GM23338 (cell line): ENCODE data around the gene GM2A. TPM values are rescaled to one million over a fixed set of nuclear protein-coding genes. Genes with fewer than 3 reads are reported as not detected.

ENCODE experiments used
- ATAC-seq: fragments of 200-7000 bp; cut with Tn5 transposase; 3 replicates; pipeline ENCODE4 v1.9.1; 2020
- DNase-seq: peaks from one replicate; pipeline ENCODE4 v3.0.0-alpha.2; 2015; ENCODE audit warnings: low spot score
- H2AFZ ChIP-seq: fragments of 200-600 bp; sonication (generic); 2 replicates; pipeline ENCODE4 v1.8.0; 2016; ENCODE audit warnings: antibody characterized with exemption, mild to moderate bottlenecking, moderate library complexity
- H3F3A ChIP-seq: fragments of 200-600 bp; sonication (generic); replicated peaks from 2 replicates; pipeline ENCODE4 v1.8.0; 2017; ENCODE audit warnings: antibody characterized with exemption, mixed run types, low read depth
- H3K27ac ChIP-seq: fragments of 200-600 bp; sonication (generic); 2 replicates; pipeline ENCODE4 v1.6.1; 2016; ENCODE audit warnings: low read depth
- H3K27me3 ChIP-seq: fragments of 200-600 bp; sonication (generic); 2 replicates; pipeline ENCODE4 v1.8.0; 2016; ENCODE audit warnings: mild to moderate bottlenecking, mixed run types, moderate library complexity; ENCODE audit not compliant: insufficient read depth
- H3K36me3 ChIP-seq: fragments of 200-600 bp; sonication (generic); 2 replicates; pipeline ENCODE4 v1.8.0; 2016; ENCODE audit warnings: mild to moderate bottlenecking; ENCODE audit not compliant: insufficient read depth
- H3K4me1 ChIP-seq: fragments of 200-600 bp; sonication (generic); 2 replicates; pipeline ENCODE4 v1.8.0; 2016; ENCODE audit warnings: mild to moderate bottlenecking, moderate library complexity; ENCODE audit not compliant: insufficient read depth
- H3K4me2 ChIP-seq: fragments of 200-600 bp; sonication (generic); 2 replicates; pipeline ENCODE4 v1.7.1; 2017; ENCODE audit warnings: mixed run types
- H3K4me3 ChIP-seq: fragments of 200-600 bp; sonication (generic); 2 replicates; pipeline ENCODE4 v1.6.1; 2016; ENCODE audit warnings: mixed run types
- H3K79me2 ChIP-seq: fragments of 200-600 bp; sonication (generic); replicated peaks from 2 replicates; pipeline ENCODE4 v1.8.0; 2017; ENCODE audit warnings: mild to moderate bottlenecking; ENCODE audit not compliant: insufficient read depth
- H3K9me2 ChIP-seq: fragments of 200-600 bp; sonication (generic); 2 replicates; pipeline ENCODE4 v1.8.0; 2017; ENCODE audit not compliant: insufficient read depth
- H4K20me1 ChIP-seq: fragments of 200-600 bp; sonication (generic); replicated peaks from 2 replicates; pipeline ENCODE4 v1.8.0; 2017; ENCODE audit warnings: mild to moderate bottlenecking; ENCODE audit not compliant: insufficient read depth
- H3K27ac Mint-ChIP-seq: 2 replicates; pipeline ENCODE4 v1.8.0; 2020; ENCODE audit warnings: inconsistent platforms, mild to moderate bottlenecking, moderate library complexity, mixed read lengths
- H3K27me3 Mint-ChIP-seq: 3 replicates; pipeline ENCODE4 v1.8.0; 2022; ENCODE audit warnings: low read depth, mild to moderate bottlenecking, moderate library complexity, mixed read lengths, inconsistent platforms; ENCODE audit not compliant: insufficient read depth, poor library complexity
- H3K36me3 Mint-ChIP-seq: 3 replicates; pipeline ENCODE4 v1.8.0; 2021; ENCODE audit warnings: low read depth, mild to moderate bottlenecking, inconsistent platforms, moderate library complexity, mixed read lengths
- H3K4me1 Mint-ChIP-seq: 3 replicates; pipeline ENCODE4 v1.8.0; 2020; ENCODE audit warnings: mild to moderate bottlenecking, inconsistent platforms, mixed read lengths
- H3K4me3 Mint-ChIP-seq: 3 replicates; pipeline ENCODE4 v1.8.0; 2021; ENCODE audit warnings: moderate library complexity, mild to moderate bottlenecking, inconsistent platforms, mixed read lengths
- H3K9me3 Mint-ChIP-seq: 3 replicates; pipeline ENCODE4 v1.8.0; 2020; ENCODE audit warnings: moderate library complexity, mild to moderate bottlenecking, inconsistent platforms, mixed read lengths
- CREB1 ChIP-seq: fragments of 250-450 bp; sonication (Bioruptor Pico); IDR thresholded peaks from 2 replicates; pipeline ENCODE4 v1.5.0; 2020; ENCODE audit warnings: low read depth, mild to moderate bottlenecking, moderate library complexity
- EZH2 ChIP-seq: fragments of 200-600 bp; sonication (generic); IDR thresholded peaks from one replicate; pipeline ENCODE4 v1.8.0; 2017; ENCODE audit warnings: antibody characterized with exemption, mild to moderate bottlenecking, low read depth; ENCODE audit not compliant: unreplicated experiment
- EZH2phosphoT487 ChIP-seq: fragments of 200-600 bp; sonication (generic); IDR thresholded peaks from one replicate; pipeline ENCODE4 v1.8.1; 2018; ENCODE audit warnings: antibody characterized with exemption; ENCODE audit not compliant: unreplicated experiment
- JUNB ChIP-seq: IDR thresholded peaks from one replicate; pipeline ENCODE4 v1.6.1; 2016; ENCODE audit warnings: antibody characterized with exemption; ENCODE audit not compliant: unreplicated experiment
- NANOG ChIP-seq: IDR thresholded peaks from 2 replicates; pipeline ENCODE4 v1.6.1; 2016; ENCODE audit warnings: antibody characterized with exemption, borderline replicate concordance
- POLR2AphosphoS5 ChIP-seq: IDR thresholded peaks from 2 replicates; pipeline ENCODE4 v1.6.1; 2016; ENCODE audit warnings: antibody characterized with exemption, low read depth
- ZNF331 ChIP-seq: fragments of 250-450 bp; sonication (Bioruptor Pico); IDR thresholded peaks from 2 replicates; pipeline ENCODE4 v1.5.0; 2020; ENCODE audit warnings: low read depth, mild to moderate bottlenecking, moderate library complexity
- polyA plus RNA-seq: library from polyadenylated mRNA; unstranded; fragments of >200 nt; fragmentation: Nextera tagmentation; extraction: Ambion mirVana; gene quantifications from 2 replicates; pipeline ENCODE4 v1.2.1, GENCODE V29; 2016
- total RNA-seq: library from RNA; depleted of rRNA; stranded (reverse); fragments of >200 nt; shearing (Covaris generic); gene quantifications from 2 replicates; pipeline ENCODE4 v1.2.3, GENCODE V29; 2014
- TF ChIP-seq, protein P1 (sequence below): fragments of 250-450 bp; sonication (Bioruptor Pico); IDR thresholded peaks from 2 replicates; pipeline ENCODE4 v1.5.0; 2020; ENCODE audit warnings: mild to moderate bottlenecking, moderate library complexity

Gene GM2A
- total and polyA plus RNA-seq, 2 experiments from 2014 or later: 9.8 to 27.8 TPM

DNA sequence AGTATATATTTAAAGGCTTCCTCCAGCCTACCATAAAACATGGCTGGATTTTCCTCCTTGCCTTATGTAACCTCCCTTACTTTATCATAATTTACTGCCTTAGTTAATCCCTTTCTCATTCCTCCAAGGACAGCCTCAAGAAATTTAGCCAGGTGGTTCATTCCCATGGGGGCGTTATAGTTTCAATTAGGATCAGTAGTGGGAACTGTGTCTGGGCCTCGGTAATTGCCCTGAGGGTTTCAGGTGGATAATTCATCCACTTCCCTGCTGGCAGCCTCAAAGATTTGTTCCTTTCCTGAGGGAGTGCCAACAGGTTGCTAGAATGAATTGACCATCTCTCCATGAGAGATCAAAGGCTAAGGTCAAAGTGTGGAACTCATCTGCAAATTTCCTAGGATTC lies 4.3 kb upstream of the GM2A start (continued):
- TF ChIP-seq, protein P1, sequence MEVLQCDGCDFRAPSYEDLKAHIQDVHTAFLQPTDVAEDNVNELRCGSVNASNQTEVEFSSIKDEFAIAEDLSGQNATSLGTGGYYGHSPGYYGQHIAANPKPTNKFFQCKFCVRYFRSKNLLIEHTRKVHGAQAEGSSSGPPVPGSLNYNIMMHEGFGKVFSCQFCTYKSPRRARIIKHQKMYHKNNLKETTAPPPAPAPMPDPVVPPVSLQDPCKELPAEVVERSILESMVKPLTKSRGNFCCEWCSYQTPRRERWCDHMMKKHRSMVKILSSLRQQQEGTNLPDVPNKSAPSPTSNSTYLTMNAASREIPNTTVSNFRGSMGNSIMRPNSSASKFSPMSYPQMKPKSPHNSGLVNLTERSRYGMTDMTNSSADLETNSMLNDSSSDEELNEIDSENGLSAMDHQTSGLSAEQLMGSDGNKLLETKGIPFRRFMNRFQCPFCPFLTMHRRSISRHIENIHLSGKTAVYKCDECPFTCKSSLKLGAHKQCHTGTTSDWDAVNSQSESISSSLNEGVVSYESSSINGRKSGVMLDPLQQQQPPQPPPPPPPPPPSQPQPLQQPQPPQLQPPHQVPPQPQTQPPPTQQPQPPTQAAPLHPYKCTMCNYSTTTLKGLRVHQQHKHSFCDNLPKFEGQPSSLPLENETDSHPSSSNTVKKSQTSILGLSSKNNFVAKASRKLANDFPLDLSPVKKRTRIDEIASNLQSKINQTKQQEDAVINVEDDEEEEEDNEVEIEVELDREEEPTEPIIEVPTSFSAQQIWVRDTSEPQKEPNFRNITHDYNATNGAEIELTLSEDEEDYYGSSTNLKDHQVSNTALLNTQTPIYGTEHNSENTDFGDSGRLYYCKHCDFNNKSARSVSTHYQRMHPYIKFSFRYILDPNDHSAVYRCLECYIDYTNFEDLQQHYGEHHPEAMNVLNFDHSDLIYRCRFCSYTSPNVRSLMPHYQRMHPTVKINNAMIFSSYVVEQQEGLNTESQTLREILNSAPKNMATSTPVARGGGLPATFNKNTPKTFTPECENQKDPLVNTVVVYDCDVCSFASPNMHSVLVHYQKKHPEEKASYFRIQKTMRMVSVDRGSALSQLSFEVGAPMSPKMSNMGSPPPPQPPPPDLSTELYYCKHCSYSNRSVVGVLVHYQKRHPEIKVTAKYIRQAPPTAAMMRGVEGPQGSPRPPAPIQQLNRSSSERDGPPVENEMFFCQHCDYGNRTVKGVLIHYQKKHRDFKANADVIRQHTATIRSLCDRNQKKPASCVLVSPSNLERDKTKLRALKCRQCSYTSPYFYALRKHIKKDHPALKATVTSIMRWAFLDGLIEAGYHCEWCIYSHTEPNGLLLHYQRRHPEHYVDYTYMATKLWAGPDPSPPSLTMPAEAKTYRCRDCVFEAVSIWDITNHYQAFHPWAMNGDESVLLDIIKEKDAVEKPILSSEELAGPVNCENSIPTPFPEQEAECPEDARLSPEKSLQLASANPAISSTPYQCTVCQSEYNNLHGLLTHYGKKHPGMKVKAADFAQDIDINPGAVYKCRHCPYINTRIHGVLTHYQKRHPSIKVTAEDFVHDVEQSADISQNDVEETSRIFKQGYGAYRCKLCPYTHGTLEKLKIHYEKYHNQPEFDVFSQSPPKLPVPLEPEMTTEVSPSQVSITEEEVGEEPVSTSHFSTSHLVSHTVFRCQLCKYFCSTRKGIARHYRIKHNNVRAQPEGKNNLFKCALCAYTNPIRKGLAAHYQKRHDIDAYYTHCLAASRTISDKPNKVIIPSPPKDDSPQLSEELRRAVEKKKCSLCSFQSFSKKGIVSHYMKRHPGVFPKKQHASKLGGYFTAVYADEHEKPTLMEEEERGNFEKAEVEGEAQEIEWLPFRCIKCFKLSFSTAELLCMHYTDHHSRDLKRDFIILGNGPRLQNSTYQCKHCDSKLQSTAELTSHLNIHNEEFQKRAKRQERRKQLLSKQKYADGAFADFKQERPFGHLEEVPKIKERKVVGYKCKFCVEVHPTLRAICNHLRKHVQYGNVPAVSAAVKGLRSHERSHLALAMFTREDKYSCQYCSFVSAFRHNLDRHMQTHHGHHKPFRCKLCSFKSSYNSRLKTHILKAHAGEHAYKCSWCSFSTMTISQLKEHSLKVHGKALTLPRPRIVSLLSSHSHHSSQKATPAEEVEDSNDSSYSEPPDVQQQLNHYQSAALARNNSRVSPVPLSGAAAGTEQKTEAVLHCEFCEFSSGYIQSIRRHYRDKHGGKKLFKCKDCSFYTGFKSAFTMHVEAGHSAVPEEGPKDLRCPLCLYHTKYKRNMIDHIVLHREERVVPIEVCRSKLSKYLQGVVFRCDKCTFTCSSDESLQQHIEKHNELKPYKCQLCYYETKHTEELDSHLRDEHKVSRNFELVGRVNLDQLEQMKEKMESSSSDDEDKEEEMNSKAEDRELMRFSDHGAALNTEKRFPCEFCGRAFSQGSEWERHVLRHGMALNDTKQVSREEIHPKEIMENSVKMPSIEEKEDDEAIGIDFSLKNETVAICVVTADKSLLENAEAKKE (CRISPR knock-in tag): no peak
- no peak for TF ChIP-seq ZNF331 (CRISPR knock-in tag)
- no peak for TF ChIP-seq EZH2

DNA sequence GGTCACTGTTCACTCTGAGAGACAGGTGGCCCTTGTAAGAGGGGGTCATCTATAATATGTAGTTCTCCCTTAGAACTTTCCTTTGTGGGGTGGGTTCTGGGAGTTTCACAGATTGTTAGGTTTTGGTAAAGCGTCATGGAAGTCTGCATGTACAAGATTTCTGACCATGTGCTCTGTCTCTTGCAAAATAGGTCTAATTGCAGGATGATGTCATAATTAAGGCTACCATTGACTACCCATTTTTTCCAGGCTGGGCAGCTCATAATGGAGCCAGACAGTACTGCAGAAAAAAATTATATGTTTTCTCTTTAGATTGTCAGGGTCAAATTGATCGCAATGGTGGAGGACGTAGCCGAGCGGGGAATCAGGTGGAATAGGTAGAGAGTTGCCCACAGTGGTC lies 3.7 kb upstream of the GM2A start:
- Mint-ChIP-seq H3K4me3 (no peak overlapping the region), H3K36me3 (no peaks in the 10 kb centered on the region), H3K27me3 (peaks cover 10% of the 10 kb centered on the region), H3K4me1 (peaks cover 25% of the 10 kb centered on the region), H3K27ac (no peak overlapping the region), H3K9me3 (no peaks in the 10 kb centered on the region)
- Histone ChIP-seq H3K4me1 (peaks cover 27% of the 10 kb centered on the region), H2AFZ (no peak overlapping the region), H3K36me3 (no peaks in the 10 kb centered on the region), H4K20me1 (no peaks in the 10 kb centered on the region), H3K4me3 (no peak overlapping the region), H3K9me2 (no peaks in the 10 kb centered on the region), H3F3A (no peaks in the 10 kb centered on the region), H3K4me2 (no peak overlapping the region), H3K79me2 (peaks cover 6% of the 10 kb centered on the region; the same call in 1 of the 2 replicates), H3K27ac (no peak overlapping the region), H3K27me3 (no peaks in the 10 kb centered on the region)
- DNase-seq (no peak), ATAC-seq (no peak)
- no peak for TF ChIP-seq EZH2
- TF ChIP-seq ZNF331 (CRISPR knock-in tag): no peak
- no peak for TF ChIP-seq NANOG
- TF ChIP-seq EZH2phosphoT487: no peak
- TF ChIP-seq POLR2AphosphoS5: no peak
- TF ChIP-seq CREB1: no peak
- TF ChIP-seq, protein P1 (CRISPR knock-in tag): no peak
- TF ChIP-seq JUNB: no peak
